ENCODE data around the gene ASB4.
"Not testable (repeated sequence)": the region's sequence is repeated elsewhere in the genome, so short reads cannot be mapped to it uniquely, and the experiment has no call there.

Gene ASB4

DNA sequence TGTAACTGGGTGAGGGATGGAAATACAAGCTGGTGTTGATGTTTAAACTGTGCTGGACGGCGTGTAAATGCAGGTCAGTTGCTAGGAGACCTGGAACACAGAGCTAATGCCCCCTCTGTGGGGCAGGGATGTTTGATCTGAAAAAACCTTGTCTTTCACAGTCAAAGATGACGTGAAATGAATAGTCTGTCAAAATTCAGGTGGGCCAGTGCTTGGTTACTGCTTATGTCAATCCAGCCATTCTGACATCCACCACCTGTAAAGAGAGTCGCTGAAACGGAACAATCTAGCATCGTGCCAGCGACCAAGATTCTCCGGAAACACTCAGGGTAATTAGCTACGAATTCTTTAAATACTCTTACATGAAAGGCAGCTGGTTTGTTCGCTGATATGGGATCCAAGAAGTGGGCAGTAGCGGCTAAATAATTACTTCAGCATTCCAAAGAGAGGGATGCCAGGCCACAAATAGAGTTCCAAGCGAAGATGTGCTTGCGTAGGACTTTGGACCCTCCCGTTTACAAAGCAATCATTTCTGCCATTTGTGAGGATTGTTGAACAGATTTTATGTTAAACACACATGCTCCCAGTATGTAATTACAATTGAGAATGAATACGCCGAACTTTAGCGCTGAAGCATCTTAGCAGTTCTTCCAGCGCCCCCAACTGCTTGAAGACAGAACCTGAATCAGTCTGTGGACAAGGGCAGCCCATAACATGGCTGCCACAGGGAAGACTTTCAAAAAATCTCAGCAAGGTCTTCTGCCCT, 7.3 kb upstream of the ASB4 start:
- no peak for DNase-seq (ENCODE audit: low spot score)

- DNase-seq (ENCODE audit: low spot score): no peak
Observed at GRCh38 chr7:95479992-95480624, 5.6 kb upstream of the ASB4 start.

- DNase-seq (ENCODE audit: low spot score): no peak
Observed at GRCh38 chr7:95481271-95482165, 4.2 kb upstream of the ASB4 start.

DNA sequence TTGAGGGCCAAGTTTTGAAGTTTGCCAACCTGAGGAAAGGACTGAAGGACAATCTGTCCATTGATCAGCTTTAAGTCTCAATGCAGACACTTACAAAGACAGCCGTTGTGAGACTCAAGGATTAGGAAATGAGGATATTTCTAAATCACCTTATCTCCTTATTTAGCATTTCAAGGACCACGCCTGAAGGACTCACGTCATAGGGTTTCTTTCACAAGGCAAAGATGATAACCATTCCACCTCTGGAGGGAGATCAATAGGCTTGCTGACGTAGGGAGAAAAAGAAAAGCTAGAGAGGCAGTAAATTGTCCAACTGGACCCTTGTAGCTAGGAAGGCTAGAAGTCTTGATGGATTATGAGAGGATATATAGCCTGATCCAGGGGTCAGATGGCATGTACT, 3.3 kb upstream of the ASB4 start:
- no peak for DNase-seq (ENCODE audit: low spot score)

GRCh38 chr7:95490231-95490762, 4.6 kb downstream of the ASB4 start:
- no peak for DNase-seq (ENCODE audit: low spot score)

- no peak for DNase-seq (ENCODE audit: low spot score)
Observed at GRCh38 chr7:95491201-95491600, 5.5 kb downstream of the ASB4 start.

DNA sequence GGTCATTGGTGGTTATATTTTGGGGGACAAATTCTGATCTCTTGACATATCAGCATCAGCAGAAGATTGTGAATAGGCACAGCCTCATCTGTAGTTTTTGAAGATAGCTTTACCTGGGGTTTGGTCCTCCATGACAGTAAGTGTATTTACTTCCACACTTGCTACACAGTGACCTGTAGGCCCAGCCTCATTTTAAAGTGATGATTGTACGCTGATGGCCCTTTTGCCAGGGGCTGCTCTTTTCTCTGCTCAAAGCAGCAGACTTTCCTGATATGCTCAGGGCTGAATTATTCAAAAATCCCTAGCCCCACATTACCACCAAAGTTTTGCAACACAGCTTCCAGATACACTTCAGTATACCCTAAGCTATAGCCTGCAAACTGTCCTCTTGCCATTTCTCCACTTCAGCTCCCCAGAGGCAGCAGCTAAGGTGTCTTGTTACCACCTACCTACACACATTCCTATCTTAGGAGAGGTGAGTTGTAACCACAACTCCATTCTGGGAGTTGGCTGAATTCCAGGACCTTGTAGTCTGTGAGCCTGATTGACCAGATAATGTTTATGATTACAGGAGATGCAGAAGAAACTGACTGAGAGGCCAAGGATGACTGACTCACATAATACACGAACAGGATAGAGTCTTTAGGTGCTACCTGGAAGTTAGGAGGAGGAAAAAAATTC, 6.0 kb downstream of the ASB4 start:
- no peak for DNase-seq (ENCODE audit: low spot score)

- DNase-seq (ENCODE audit: low spot score): no peak
Observed at GRCh38 chr7:95493247-95493646, 7.5 kb downstream of the ASB4 start.

DNA sequence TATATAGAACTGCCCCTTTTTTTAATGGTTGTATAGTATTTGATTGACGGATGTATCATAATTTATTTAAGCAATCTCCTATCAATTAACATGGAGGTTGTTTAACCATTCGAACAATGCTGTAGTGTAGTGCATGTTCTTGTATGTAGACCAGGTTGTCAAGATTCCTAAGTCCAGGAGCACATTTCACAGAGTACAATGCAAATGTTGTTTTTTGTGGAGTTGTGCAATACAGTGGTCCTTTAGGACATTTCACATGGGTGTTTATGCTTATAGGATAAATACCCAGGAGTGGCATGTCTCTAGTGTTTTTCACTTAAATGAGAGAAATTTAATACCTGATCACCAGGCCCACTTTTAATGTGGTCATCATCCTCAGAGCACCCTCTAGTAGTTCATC, 8.1 kb downstream of the ASB4 start:
- DNase-seq (ENCODE audit: low spot score): no peak

DNA sequence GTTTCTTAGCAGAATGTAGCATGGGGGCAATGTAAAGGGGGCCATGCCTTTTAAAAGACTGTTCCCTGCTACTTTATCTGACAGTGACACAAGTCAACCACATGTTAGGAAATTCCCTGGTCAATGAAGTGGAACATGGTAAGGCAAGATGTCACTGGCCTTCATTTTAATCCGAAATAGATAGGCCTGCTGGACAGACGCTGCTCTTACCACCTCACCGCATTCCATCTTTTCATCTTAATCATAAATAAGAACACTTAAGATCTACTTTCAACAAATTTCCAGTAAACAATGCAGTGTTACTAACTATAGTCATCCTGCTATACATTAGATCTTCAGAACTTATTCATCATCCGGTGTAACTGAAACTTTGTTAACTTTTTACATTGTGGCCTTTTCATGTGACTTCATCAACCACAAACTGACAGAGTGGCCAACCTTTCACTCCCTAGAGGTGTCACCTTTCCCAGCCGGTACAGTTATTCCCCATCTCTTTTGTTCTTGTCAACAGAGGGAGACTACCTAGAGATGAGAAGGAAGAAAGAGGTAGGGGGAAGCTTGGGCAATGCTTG, 15.6 kb downstream of the ASB4 start:
- no peak for DNase-seq (ENCODE audit: low spot score)

GRCh38 chr7:95502403-95502802, 16.7 kb downstream of the ASB4 start:
- DNase-seq (ENCODE audit: low spot score): no peak

DNA sequence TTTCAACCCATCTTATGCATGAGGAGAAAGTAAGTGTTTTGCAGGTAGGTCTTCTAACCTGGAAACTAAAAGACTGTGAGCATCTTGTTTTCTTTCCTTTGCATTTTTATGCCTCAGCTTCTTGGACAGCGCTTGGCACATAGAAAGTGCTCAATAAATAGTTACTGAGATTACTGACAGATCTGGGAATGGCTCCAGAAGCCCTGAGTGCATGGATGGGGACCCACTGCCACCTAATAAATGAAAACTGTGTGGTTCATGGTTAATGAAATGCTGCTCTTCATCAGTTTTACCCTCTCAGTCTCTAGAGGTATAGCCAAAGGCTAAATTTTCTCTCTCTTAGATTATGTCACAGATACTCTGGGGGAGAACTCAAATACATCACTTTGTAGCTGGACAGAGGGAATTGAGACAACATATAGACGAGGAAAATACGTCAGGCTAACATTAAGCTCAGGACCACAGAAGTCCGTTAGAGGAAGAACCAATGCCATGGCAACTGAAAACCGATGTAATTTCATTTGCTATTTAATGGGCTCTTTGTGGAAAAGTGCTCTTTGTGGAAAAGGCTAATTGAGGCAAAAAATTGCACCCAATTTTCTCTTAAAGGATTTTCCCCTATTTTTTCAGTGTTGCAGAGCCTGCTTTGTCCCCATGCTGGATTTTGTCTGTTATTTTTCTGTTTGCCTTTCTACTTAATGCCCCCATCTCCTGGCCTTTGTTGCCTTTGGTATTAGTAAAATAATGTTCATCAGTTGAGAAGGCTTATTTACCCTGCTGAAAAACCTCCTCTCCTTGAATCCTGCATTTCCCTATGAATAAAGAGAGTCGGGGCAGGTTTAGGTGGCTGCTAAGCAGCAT, 17.8 kb downstream of the ASB4 start:
- no peak for DNase-seq (ENCODE audit: low spot score)

- DNase-seq (ENCODE audit: low spot score): not testable (repeated sequence)
Observed at GRCh38 chr7:95504132-95504588, 18.4 kb downstream of the ASB4 start.

DNA sequence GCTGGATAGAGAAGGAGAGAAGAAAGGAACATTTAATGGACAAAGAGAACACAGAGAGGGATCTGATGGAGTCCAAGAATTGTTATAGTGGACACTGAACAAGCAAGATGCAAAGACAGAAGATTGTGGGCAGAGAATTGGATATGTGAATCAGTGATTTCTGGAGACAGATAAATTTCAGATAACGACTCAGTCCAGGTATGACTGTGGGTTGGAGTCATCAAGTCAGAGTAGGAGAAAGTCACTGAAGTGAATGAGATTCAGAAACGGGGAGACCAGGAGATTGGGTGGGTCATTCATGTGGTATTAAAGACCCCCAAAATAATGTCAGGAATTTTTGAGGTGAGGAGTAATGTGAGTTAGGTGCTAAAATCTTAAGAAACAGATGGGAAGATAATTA, 23.0 kb downstream of the ASB4 start:
- no peak for DNase-seq (ENCODE audit: low spot score)

- no peak for DNase-seq (ENCODE audit: low spot score)
Observed at GRCh38 chr7:95509199-95509598, 23.5 kb downstream of the ASB4 start.

GRCh38 chr7:95511716-95512260, 26.0 kb downstream of the ASB4 start:
- DNase-seq (ENCODE audit: low spot score): peak; percentile 26

- DNase-seq (ENCODE audit: low spot score): no peak
Observed at GRCh38 chr7:95517458-95517857, 31.7 kb downstream of the ASB4 start.

DNA sequence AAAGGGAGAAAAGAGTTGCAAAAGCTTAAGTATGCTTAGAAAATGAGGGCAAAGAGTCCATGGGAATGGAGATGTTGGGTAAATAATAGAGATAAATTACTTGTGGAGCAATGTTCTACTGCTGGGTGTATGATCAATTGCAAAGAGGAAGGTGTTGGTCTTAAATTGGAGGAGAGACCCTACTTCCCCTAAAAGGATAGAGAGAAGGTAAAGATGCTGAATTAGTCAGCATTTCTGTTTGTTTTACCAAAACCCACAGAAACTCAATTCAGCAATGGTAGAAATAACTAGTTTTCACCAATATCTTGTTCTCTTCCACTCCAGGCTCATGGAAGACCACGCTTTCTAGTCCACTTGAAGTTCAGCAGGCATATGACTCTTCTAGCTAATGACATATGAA, 32.1 kb downstream of the ASB4 start:
- DNase-seq (ENCODE audit: low spot score): no peak

GRCh38 chr7:95520136-95520535, 34.4 kb downstream of the ASB4 start:
- no peak for DNase-seq (ENCODE audit: low spot score)

DNA sequence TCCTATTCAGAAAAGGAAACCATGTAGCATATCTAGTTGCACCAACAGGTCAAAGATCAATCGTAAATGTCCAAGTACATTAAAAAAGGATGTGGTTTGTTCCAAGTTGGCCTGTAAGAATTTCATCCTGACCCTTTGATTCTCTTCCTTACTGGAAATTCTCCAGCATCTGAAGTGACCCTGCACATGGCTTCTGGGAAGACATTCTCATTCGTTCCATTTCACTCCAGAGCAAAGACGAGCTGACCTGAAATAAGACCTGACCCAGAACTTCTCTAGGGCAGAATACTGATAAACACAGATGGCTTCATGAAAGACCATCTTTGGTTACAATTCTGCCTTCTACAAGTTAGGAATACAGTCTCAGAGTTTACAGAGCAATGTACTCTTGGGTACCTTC, 39.8 kb downstream of the ASB4 start:
- no peak for DNase-seq (ENCODE audit: low spot score)

Measured in HuH-7 (cell line).